Smooth muscle cell (in vitro differentiated cells): ENCODE results near the gene HBA2. TPM values are rescaled to one million over a fixed set of nuclear protein-coding genes. Genes with fewer than 3 reads are reported as not detected.

Source experiments
- DNase-seq: peaks from one replicate; lab custom pipeline; 2025; ENCODE audit not compliant: unreplicated experiment; lab: John Stamatoyannopoulos, UW
- H2AFZ ChIP-seq: fragments of 200-600 bp; sonication (generic); 2 replicates; pipeline ENCODE4 v1.6.0; 2016; ENCODE audit warnings: antibody characterized with exemption, low read depth, mild to moderate bottlenecking
- H3F3A ChIP-seq: fragments of 200-600 bp; sonication (generic); 2 replicates; pipeline ENCODE4 v1.6.0; 2017; ENCODE audit warnings: antibody characterized with exemption, low read depth
- H3K27ac ChIP-seq: fragments of 200-600 bp; sonication (generic); 2 replicates; pipeline ENCODE4 v1.5.1; 2016; ENCODE audit warnings: low read depth, mild to moderate bottlenecking
- H3K27me3 ChIP-seq: fragments of 200-600 bp; sonication (generic); 2 replicates; pipeline ENCODE4 v1.6.1; 2016; ENCODE audit warnings: low read depth, mild to moderate bottlenecking
- H3K36me3 ChIP-seq: fragments of 200-600 bp; sonication (generic); 2 replicates; pipeline ENCODE4 v1.5.1; 2016; ENCODE audit warnings: low read depth
- H3K4me1 ChIP-seq: fragments of 200-600 bp; sonication (generic); 2 replicates; pipeline ENCODE4 v1.5.1; 2016; ENCODE audit warnings: low read depth
- H3K4me2 ChIP-seq: fragments of 200-600 bp; sonication (generic); 2 replicates; pipeline ENCODE4 v1.6.0; 2016; ENCODE audit warnings: mild to moderate bottlenecking
- H3K4me3 ChIP-seq: fragments of 200-600 bp; sonication (generic); 2 replicates; pipeline ENCODE4 v1.5.1; 2016; ENCODE audit warnings: mild to moderate bottlenecking
- H3K79me2 ChIP-seq: fragments of 200-600 bp; sonication (generic); 2 replicates; pipeline ENCODE4 v1.6.0; 2016; ENCODE audit warnings: low read depth, mild to moderate bottlenecking
- H3K9ac ChIP-seq: fragments of 200-600 bp; sonication (generic); 2 replicates; pipeline ENCODE4 v1.6.0; 2016; ENCODE audit warnings: low read depth
- H3K9me3 ChIP-seq: fragments of 200-600 bp; sonication (generic); replicated peaks from 2 replicates; pipeline ENCODE4 v1.5.1; 2016; ENCODE audit warnings: low read depth
- H4K20me1 ChIP-seq: fragments of 200-600 bp; sonication (generic); 2 replicates; pipeline ENCODE4 v1.6.0; 2016; ENCODE audit warnings: low read depth
- WGBS: methylation state at CpG from one replicate; pipeline ENCODE4 v1.1.7; 2016; ENCODE audit warnings: low lambda C conversion rate; 5-methylcytosine and 5-hydroxymethylcytosine counted together
- polyA plus RNA-seq: library from polyadenylated mRNA; unstranded; fragments of >200 nt; fragmentation: Nextera tagmentation; extraction: Ambion mirVana; gene quantifications from 2 replicates; pipeline ENCODE4 v1.2.1, GENCODE V29; 2016
- total RNA-seq: library from RNA; depleted of rRNA; stranded (reverse); fragments of >200 nt; gene quantifications from 2 replicates; pipeline ENCODE4 v1.2.3, GENCODE V29; 2014
- TF ChIP-seq, protein P1 (sequence below): fragments of 200-600 bp; sonication (generic); IDR thresholded peaks from 2 replicates; pipeline ENCODE4 v1.5.1; 2017; ENCODE audit warnings: borderline replicate concordance, mild to moderate bottlenecking, antibody characterized with exemption; ENCODE audit not compliant: insufficient read depth, poor library complexity, severe bottlenecking

Gene HBA2
- total and polyA plus RNA-seq, 2 experiments from 2014 or later, result not detected

DNA sequence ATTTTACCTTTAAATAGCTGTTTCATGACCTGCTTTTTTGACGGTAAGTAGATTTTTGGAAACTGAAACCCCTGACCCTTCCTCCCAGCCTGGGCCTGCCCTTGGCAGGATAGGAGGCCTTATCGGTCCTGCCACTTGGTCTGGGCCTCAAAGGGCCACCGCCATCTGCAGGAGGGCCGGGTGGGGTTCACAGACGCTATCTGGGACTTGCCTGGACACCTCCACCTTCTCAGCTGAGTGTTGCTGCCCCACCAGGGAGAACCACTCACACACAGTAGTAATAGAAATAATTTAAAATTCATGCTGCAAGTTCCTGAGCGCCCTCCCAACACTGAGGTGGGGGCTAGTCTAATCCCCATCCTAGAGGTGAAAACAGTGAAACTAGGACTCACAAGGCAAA lies 29.6 kb upstream of the HBA2 start:
- H3K9me3 ChIP-seq, result no peaks in the 10 kb centered on the region
- no peaks in the 10 kb centered on the region for H3K27me3 ChIP-seq
- H3K27ac ChIP-seq, result peak overlapping the region; percentile 19
- peaks cover 6% of the 10 kb centered on the region for H3F3A ChIP-seq
- H2AFZ ChIP-seq, result no peak overlapping the region
- no peak overlapping the region for H3K4me3 ChIP-seq
- 88% methylated on average over 6 of the region's 6 CpGs for WGBS
- no peak for DNase-seq
- no peaks in the 10 kb centered on the region for H3K79me2 ChIP-seq
- no peaks in the 10 kb centered on the region for H3K36me3 ChIP-seq
- no peak overlapping the region for H3K9ac ChIP-seq
- TF ChIP-seq, protein P1, sequence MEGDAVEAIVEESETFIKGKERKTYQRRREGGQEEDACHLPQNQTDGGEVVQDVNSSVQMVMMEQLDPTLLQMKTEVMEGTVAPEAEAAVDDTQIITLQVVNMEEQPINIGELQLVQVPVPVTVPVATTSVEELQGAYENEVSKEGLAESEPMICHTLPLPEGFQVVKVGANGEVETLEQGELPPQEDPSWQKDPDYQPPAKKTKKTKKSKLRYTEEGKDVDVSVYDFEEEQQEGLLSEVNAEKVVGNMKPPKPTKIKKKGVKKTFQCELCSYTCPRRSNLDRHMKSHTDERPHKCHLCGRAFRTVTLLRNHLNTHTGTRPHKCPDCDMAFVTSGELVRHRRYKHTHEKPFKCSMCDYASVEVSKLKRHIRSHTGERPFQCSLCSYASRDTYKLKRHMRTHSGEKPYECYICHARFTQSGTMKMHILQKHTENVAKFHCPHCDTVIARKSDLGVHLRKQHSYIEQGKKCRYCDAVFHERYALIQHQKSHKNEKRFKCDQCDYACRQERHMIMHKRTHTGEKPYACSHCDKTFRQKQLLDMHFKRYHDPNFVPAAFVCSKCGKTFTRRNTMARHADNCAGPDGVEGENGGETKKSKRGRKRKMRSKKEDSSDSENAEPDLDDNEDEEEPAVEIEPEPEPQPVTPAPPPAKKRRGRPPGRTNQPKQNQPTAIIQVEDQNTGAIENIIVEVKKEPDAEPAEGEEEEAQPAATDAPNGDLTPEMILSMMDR, result no peak
- no peak overlapping the region for H3K4me2 ChIP-seq
- H3K4me1 ChIP-seq, result no peaks in the 10 kb centered on the region
- H4K20me1 ChIP-seq, result no peaks in the 10 kb centered on the region

DNA sequence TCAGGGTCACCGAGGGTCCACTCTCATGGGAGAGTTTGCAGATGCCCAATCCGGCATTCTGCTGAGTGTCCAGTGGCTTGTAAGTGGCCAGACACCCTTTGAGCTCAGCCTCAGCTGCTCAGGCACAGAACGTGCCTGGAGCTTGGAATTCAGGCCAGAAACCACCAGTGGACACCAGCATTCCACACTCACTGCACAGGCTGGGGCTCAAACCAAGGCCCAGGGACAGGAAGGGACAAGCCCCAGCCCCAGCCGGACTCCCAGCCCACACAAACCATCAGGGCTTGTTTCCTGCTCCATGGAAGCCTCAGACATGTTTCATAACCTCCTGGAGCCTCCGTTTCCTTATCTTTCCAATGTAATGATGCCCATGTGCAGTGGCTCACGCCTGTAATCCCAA lies 29.2 kb upstream of the HBA2 start:
- Histone ChIP-seq H3K9me3 (no peaks in the 10 kb centered on the region), H3F3A (peaks cover 6% of the 10 kb centered on the region), H3K4me3 (no peak overlapping the region), H3K36me3 (no peaks in the 10 kb centered on the region), H3K9ac (no peak overlapping the region), H3K4me1 (no peaks in the 10 kb centered on the region), H3K4me2 (peak overlapping the region; percentile 48), H3K79me2 (no peaks in the 10 kb centered on the region), H4K20me1 (no peaks in the 10 kb centered on the region), H2AFZ (no peak overlapping the region), H3K27me3 (no peaks in the 10 kb centered on the region), H3K27ac (peak overlapping the region; percentile 19)
- no peak for DNase-seq
- 34% methylated on average over 6 of the region's 6 CpGs for WGBS
- TF ChIP-seq, protein P1, result no peak

DNA sequence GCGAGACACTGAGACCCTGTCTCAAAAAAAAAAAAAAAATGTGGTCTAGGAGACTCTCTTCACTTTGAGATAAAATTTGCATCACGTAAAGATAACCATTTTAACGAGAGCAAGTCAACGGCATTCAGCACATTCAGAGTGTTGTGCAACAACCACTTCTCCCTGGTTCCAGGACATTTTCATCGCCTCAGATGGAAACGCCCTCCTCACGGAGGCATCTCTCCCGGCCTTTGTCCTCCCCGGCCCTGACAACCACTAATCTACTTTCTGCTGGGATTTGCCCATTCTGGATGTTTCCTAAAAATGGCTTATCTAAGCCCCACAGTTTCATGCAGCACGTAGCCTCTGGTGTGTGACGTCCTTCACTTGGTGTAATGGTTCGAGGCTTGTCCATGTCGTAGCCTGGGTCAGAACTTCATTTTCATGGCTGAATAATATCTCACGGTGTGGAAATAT lies 27.9 kb upstream of the HBA2 start:
- 64% methylated on average over 14 of the region's 14 CpGs for WGBS
- no peak overlapping the region for H3K4me3 ChIP-seq
- no peaks in the 10 kb centered on the region for H3K79me2 ChIP-seq
- H3K9ac ChIP-seq, result no peak overlapping the region
- TF ChIP-seq, protein P1, result no peak
- no peak overlapping the region for H3K27ac ChIP-seq
- DNase-seq, result no peak
- H3F3A ChIP-seq, result peaks cover 6% of the 10 kb centered on the region
- H3K36me3 ChIP-seq, result no peaks in the 10 kb centered on the region
- no peaks in the 10 kb centered on the region for H3K4me1 ChIP-seq
- H3K4me2 ChIP-seq, result no peak overlapping the region
- H3K9me3 ChIP-seq, result no peaks in the 10 kb centered on the region
- no peaks in the 10 kb centered on the region for H4K20me1 ChIP-seq
- H2AFZ ChIP-seq, result no peak overlapping the region
- H3K27me3 ChIP-seq, result no peaks in the 10 kb centered on the region

DNA sequence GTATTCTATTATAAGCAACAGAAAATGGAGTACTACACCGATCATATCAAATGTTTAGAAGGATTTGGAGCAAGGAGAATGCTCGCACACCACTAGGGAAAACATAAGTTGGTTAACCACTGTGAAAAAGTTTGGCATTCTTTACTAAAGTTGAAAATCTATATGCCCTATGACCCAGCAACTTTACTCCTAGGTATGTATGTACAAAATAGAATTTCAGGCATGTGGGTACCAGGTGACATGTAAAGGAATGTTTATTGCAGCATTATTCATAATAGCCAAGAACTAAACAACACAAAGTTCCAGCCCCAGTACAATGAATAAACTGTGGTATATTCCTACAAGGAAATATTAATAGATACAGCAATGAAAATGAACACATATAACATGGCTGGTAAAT lies 26.0 kb upstream of the HBA2 start:
- no peaks in the 10 kb centered on the region for H3K79me2 ChIP-seq
- no peak overlapping the region for H3K4me3 ChIP-seq
- H3K9ac ChIP-seq, result no peak overlapping the region
- no peaks in the 10 kb centered on the region for H3K4me1 ChIP-seq
- H3K4me2 ChIP-seq, result no peak overlapping the region
- no peaks in the 10 kb centered on the region for H3K27me3 ChIP-seq
- no peaks in the 10 kb centered on the region for H3K36me3 ChIP-seq
- H3F3A ChIP-seq, result peaks cover 6% of the 10 kb centered on the region
- no peaks in the 10 kb centered on the region for H4K20me1 ChIP-seq
- no peaks in the 10 kb centered on the region for H3K9me3 ChIP-seq
- TF ChIP-seq, protein P1, result no peak
- 95% methylated on average over 2 of the region's 2 CpGs for WGBS
- no peak for DNase-seq
- no peak overlapping the region for H3K27ac ChIP-seq
- no peak overlapping the region for H2AFZ ChIP-seq
